ENCODE measurements around the gene IDE.

DNA sequence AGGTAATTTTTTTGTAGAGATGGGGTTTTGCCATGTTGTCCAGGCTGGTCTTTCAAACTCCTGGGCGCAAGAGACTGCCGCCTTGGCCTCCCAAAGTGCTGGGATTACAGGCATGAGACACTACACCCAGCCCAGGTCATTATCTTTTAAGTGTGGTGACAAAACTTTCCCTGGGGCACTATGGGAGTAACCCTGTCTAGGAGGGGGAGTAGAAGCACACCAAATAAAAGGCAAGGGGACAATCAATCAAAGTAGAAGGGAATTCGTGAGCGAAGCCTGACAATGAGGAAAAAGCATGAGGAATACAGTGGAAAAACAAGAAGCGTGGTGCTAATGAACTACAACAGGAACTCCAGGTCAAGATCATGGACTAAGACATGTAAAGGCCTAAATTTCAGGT lies 31.4 kb downstream of the IDE start:
- TF ChIP-seq, protein P1, sequence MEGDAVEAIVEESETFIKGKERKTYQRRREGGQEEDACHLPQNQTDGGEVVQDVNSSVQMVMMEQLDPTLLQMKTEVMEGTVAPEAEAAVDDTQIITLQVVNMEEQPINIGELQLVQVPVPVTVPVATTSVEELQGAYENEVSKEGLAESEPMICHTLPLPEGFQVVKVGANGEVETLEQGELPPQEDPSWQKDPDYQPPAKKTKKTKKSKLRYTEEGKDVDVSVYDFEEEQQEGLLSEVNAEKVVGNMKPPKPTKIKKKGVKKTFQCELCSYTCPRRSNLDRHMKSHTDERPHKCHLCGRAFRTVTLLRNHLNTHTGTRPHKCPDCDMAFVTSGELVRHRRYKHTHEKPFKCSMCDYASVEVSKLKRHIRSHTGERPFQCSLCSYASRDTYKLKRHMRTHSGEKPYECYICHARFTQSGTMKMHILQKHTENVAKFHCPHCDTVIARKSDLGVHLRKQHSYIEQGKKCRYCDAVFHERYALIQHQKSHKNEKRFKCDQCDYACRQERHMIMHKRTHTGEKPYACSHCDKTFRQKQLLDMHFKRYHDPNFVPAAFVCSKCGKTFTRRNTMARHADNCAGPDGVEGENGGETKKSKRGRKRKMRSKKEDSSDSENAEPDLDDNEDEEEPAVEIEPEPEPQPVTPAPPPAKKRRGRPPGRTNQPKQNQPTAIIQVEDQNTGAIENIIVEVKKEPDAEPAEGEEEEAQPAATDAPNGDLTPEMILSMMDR (IDR thresholded peaks at IDR 0.05): no peak
- no peak for TF ChIP-seq EP300 (IDR thresholded peaks at IDR 0.05)
- no peak for TF ChIP-seq POLR2A (IDR thresholded peaks at IDR 0.05)
- TF ChIP-seq POLR2AphosphoS5 (IDR thresholded peaks at IDR 0.05): no peak

All from gastroesophageal sphincter (tissue), 3 donors.